Measurements from ENCODE around the gene TARDBP. TPM values are rescaled to one million over a fixed set of nuclear protein-coding genes. Genes with fewer than 3 reads are reported as not detected.

The TARDBP gene
- 196 and 202 TPM in 2 replicates for polyA plus RNA-seq (2013)

DNA sequence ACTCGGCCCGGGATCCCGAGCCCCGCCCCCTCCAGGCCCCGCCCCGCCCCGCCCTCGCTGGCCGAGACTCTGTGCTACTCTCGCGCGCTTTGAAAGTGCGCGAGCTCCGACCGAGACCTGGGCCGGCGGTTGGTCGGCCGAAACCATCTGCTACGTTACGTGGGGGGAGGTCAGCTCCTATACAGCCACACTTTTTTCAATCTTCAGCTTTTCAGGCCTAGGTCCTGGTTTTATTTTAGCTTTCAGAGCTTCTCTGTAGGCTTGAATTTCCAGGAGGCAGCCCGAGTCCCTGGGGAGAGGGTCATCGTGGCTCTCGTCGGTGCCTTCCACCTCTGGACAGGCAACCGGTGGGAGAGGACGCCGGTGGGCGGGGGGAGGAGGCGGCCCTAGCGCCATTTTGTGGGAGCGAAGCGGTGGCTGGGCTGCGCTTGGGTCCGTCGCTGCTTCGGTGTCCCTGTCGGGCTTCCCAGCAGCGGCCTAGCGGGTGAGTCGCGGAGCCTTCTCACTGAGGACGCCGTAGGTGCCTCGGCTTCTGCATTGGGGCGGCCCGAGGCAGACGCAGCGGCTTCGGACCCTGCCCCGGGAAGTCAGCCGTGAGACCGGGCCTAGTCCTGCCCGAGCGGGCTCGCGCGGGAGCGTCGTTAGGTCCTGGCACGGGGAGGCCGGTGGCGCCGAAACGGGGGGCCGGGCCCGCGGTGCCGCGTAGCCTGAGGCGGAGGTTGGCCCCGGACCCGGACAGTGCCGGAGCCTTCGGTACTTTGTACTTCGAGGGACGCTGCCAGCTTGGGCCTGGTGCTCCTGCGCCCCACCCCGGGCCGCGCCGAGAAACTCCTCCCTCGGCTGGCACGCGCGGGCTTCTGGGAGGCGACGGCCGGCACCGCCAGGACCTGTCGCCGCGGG is at the start of gene TARDBP:
TARDBP (plus strand) TSS at position 395 of the 900 bp plus-strand sequence. CDS start 1,074 bp downstream, outside the sequence.
- Histone ChIP-seq H2AFZ (ENCODE audit: insufficient read depth, low read length, poor library complexity) (peak within 1 kb of the TSS; percentile 99), H3K23ac (ENCODE audit: low read length) (no peak within 1 kb of the TSS)
- no CpG with 5 or more reads among the region's 94 CpGs for WGBS (ENCODE audit: extremely low coverage, insufficient coverage, insufficient read length)

DNA sequence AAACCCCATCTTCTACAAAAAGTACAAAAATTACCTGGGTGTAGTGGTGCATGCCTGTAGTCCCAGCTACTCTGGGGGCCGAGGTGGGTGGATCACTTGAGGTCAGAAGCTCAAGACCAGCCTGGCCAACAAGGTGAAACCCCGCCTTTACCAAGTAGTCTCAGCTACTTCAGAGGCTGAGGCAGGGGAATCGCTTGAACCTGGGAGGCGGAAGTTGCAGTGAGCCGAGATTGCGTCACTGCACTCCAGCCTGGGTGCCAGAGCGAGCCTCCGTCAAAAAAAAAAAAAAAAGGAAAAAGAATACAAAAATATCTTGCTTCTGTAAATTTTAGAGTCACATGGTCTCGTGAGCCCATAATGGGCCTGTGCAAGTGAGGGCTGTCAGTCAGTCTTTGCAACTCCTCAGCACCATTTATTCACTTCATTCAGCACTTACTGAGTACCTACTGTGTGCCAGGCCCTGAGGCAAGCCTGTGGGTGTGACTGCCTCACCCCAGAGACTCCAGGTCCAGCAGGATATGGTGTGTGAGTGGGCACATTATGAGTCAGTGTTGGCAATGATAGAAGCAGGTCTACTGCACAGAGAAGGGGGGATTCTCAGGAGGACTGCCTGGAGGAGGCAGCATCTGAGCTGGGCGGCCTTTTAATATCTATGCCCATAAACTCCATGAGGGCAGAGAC is 46.8 kb upstream of the TARDBP start:
- WGBS (ENCODE audit: extremely low coverage, insufficient coverage, insufficient read length): no CpG with 5 or more reads among the region's 10 CpGs
- Histone ChIP-seq H4K8ac (ENCODE audit: low read depth, low read length) (no peak overlapping the region), H3K27me3 (ENCODE audit: insufficient read depth, low read length) (no peaks in the 10 kb centered on the region), H3K9me3 (ENCODE audit: insufficient read depth, low read depth, low read length) (no peaks in the 10 kb centered on the region), H2AFZ (ENCODE audit: insufficient read depth, low read length, poor library complexity) (no peak overlapping the region), H4K12ac (ENCODE audit: low read depth, low read length) (no peak overlapping the region), H3K9ac (ENCODE audit: low read length) (no peak overlapping the region), H3K36me3 (ENCODE audit: control insufficient read depth in 1 of 2, insufficient read depth in 2 of 2, low read length in 2 of 2) (no peaks in the 10 kb centered on the region), H3K4ac (ENCODE audit: low read depth, low read length) (no peak overlapping the region), H3K79me2 (ENCODE audit: control insufficient read depth, insufficient read depth, low read length, poor library complexity) (no peaks in the 10 kb centered on the region), H3K18ac (ENCODE audit: low read length) (no peak overlapping the region), H3K79me1 (ENCODE audit: low read length) (no peaks in the 10 kb centered on the region), H3K23ac (ENCODE audit: low read length) (no peak overlapping the region), H3K4me3 (ENCODE audit: low read depth, low read length) (no peak overlapping the region), H4K91ac (ENCODE audit: low read depth, low read length) (no peak overlapping the region), H3K27ac (ENCODE audit: low read depth, low read length) (no peak overlapping the region), H2AK5ac (ENCODE audit: low read length) (no peak overlapping the region), H2BK120ac (ENCODE audit: insufficient read depth, low read length, poor library complexity) (no peak overlapping the region), H3K4me2 (ENCODE audit: low read length) (no peak overlapping the region), H3K14ac (ENCODE audit: low read length) (no peak overlapping the region), H2BK12ac (ENCODE audit: low read length) (no peak overlapping the region), H3K4me1 (ENCODE audit: control insufficient read depth in 1 of 2, insufficient read depth in 2 of 2, low read length in 2 of 2) (no peaks in the 10 kb centered on the region), H2BK5ac (ENCODE audit: low read depth, low read length, poor library complexity) (no peak overlapping the region)
- DNase-seq: peak in 1 of 2 donors; percentile 16

More for the DNA sequence above, at the start of gene TARDBP:
- Histone ChIP-seq H3K27me3 (ENCODE audit: insufficient read depth, low read length) (no peaks in the 10 kb centered on the region), H3K4me1 (ENCODE audit: control insufficient read depth in 1 of 2, insufficient read depth in 2 of 2, low read length in 2 of 2) (peaks cover 4 to 6% of the 10 kb centered on the region in 2 experiments), H3K18ac (ENCODE audit: low read length) (peak within 1 kb of the TSS; percentile 99), H3K79me1 (ENCODE audit: low read length) (peaks cover 8% of the 10 kb centered on the region), H3K9ac (ENCODE audit: low read length) (peak within 1 kb of the TSS; percentile 100), H3K4ac (ENCODE audit: low read depth, low read length) (peak within 1 kb of the TSS; percentile 98), H2BK5ac (ENCODE audit: low read depth, low read length, poor library complexity) (peak within 1 kb of the TSS; percentile 84), H3K27ac (ENCODE audit: low read depth, low read length) (peak within 1 kb of the TSS; percentile 87), H3K4me2 (ENCODE audit: low read length) (peak within 1 kb of the TSS; percentile 99), H2BK12ac (ENCODE audit: low read length) (peak within 1 kb of the TSS; percentile 44), H2AK5ac (ENCODE audit: low read length) (peak within 1 kb of the TSS; percentile 98), H3K4me3 (ENCODE audit: low read depth, low read length) (peak within 1 kb of the TSS; percentile 100), H4K12ac (ENCODE audit: low read depth, low read length) (peak within 1 kb of the TSS; percentile 99), H2BK120ac (ENCODE audit: insufficient read depth, low read length, poor library complexity) (peak within 1 kb of the TSS; percentile 77), H4K91ac (ENCODE audit: low read depth, low read length) (peak within 1 kb of the TSS; percentile 93), H3K9me3 (ENCODE audit: insufficient read depth, low read depth, low read length) (no peaks in the 10 kb centered on the region), H4K8ac (ENCODE audit: low read depth, low read length) (peak within 1 kb of the TSS; percentile 99), H3K14ac (ENCODE audit: low read length) (peak within 1 kb of the TSS; percentile 99), H3K79me2 (ENCODE audit: control insufficient read depth, insufficient read depth, low read length, poor library complexity) (peaks cover 12% of the 10 kb centered on the region), H3K36me3 (ENCODE audit: control insufficient read depth in 1 of 2, insufficient read depth in 2 of 2, low read length in 2 of 2) (peaks cover 26 to 31% of the 10 kb centered on the region in 2 experiments)
- peak; percentile 80 to 94 for DNase-seq

DNA sequence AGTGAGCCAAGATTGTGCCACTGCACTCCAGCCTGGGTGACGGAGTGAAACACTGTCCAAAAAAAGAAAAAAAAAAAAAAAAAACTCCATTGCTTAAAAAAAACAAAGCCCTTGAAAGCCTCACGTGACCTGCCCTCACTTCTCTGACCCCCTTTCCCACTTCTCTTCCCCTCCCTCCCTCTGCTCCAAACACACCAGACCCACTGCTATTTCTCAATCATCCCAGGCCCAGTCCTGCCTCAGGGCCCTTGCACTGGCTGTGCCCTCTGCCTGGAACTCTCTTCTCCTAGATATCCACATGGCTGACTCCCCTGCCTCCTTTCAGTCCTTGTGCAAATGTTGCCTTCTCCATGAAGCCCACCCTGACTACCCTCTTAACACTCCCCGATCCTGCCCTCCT is 45.4 kb upstream of the TARDBP start:
- Histone ChIP-seq H3K9me3 (ENCODE audit: insufficient read depth, low read depth, low read length) (no peaks in the 10 kb centered on the region), H2BK120ac (ENCODE audit: insufficient read depth, low read length, poor library complexity) (no peak overlapping the region), H4K91ac (ENCODE audit: low read depth, low read length) (no peak overlapping the region)

DNA sequence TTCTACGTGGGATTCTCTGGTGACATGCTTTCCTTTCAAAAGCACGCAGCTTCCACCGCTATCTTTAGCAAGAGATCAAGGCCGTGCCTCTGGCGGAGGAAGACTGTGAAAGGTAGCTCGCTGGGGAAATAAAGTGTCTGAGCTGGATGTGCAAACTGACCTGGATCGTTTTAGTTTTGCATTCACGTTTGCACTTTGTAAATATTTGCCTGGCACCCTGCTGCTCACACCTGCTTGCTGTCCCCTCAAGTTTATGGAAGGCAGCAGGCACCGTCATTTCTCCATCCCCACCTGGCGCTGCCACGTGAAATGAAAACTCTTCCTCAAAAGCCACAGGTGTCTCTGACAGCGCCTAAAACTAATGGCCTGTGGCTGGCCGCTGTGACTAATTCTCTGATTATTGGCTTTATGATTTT is 44.0 kb upstream of the TARDBP start:
- Histone ChIP-seq H3K79me1 (ENCODE audit: low read length) (no peaks in the 10 kb centered on the region), H3K27ac (ENCODE audit: low read depth, low read length) (no peak overlapping the region), H4K91ac (ENCODE audit: low read depth, low read length) (no peak overlapping the region), H2BK5ac (ENCODE audit: low read depth, low read length, poor library complexity) (no peak overlapping the region), H2AK5ac (ENCODE audit: low read length) (no peak overlapping the region), H3K4me1 (ENCODE audit: control insufficient read depth in 1 of 2, insufficient read depth in 2 of 2, low read length in 2 of 2) (no peaks in the 10 kb centered on the region), H2BK120ac (ENCODE audit: insufficient read depth, low read length, poor library complexity) (no peak overlapping the region), H3K27me3 (ENCODE audit: insufficient read depth, low read length) (no peaks in the 10 kb centered on the region), H3K4me3 (ENCODE audit: low read depth, low read length) (no peak overlapping the region), H4K8ac (ENCODE audit: low read depth, low read length) (no peak overlapping the region), H3K79me2 (ENCODE audit: control insufficient read depth, insufficient read depth, low read length, poor library complexity) (no peaks in the 10 kb centered on the region), H3K9me3 (ENCODE audit: insufficient read depth, low read depth, low read length) (no peaks in the 10 kb centered on the region), H4K12ac (ENCODE audit: low read depth, low read length) (no peak overlapping the region), H2BK12ac (ENCODE audit: low read length) (no peak overlapping the region), H3K23ac (ENCODE audit: low read length) (no peak overlapping the region), H3K9ac (ENCODE audit: low read length) (no peak overlapping the region), H3K4me2 (ENCODE audit: low read length) (no peak overlapping the region), H3K18ac (ENCODE audit: low read length) (no peak overlapping the region), H2AFZ (ENCODE audit: insufficient read depth, low read length, poor library complexity) (no peak overlapping the region), H3K4ac (ENCODE audit: low read depth, low read length) (no peak overlapping the region), H3K14ac (ENCODE audit: low read length) (no peak overlapping the region), H3K36me3 (ENCODE audit: control insufficient read depth in 1 of 2, insufficient read depth in 2 of 2, low read length in 2 of 2) (no peaks in the 10 kb centered on the region)
- no CpG with 5 or more reads among the region's 13 CpGs for WGBS (ENCODE audit: extremely low coverage, insufficient coverage, insufficient read length)
- DNase-seq: no peak

More for the DNA sequence above, 45.4 kb upstream of the TARDBP start:
- Histone ChIP-seq H3K9ac (ENCODE audit: low read length) (no peak overlapping the region), H4K12ac (ENCODE audit: low read depth, low read length) (no peak overlapping the region), H3K27me3 (ENCODE audit: insufficient read depth, low read length) (no peaks in the 10 kb centered on the region), H2AK5ac (ENCODE audit: low read length) (no peak overlapping the region), H2AFZ (ENCODE audit: insufficient read depth, low read length, poor library complexity) (no peak overlapping the region), H3K79me2 (ENCODE audit: control insufficient read depth, insufficient read depth, low read length, poor library complexity) (no peaks in the 10 kb centered on the region), H3K36me3 (ENCODE audit: control insufficient read depth in 1 of 2, insufficient read depth in 2 of 2, low read length in 2 of 2) (no peaks in the 10 kb centered on the region), H3K27ac (ENCODE audit: low read depth, low read length) (no peak overlapping the region), H2BK12ac (ENCODE audit: low read length) (no peak overlapping the region), H3K79me1 (ENCODE audit: low read length) (no peaks in the 10 kb centered on the region), H3K14ac (ENCODE audit: low read length) (no peak overlapping the region), H3K4ac (ENCODE audit: low read depth, low read length) (no peak overlapping the region), H3K4me3 (ENCODE audit: low read depth, low read length) (no peak overlapping the region), H3K18ac (ENCODE audit: low read length) (no peak overlapping the region), H3K23ac (ENCODE audit: low read length) (no peak overlapping the region), H4K8ac (ENCODE audit: low read depth, low read length) (no peak overlapping the region), H3K4me1 (ENCODE audit: control insufficient read depth in 1 of 2, insufficient read depth in 2 of 2, low read length in 2 of 2) (no peaks in the 10 kb centered on the region), H2BK5ac (ENCODE audit: low read depth, low read length, poor library complexity) (no peak overlapping the region), H3K4me2 (ENCODE audit: low read length) (no peak overlapping the region)
- no peak for DNase-seq
- no CpG with 5 or more reads among the region's 3 CpGs for WGBS (ENCODE audit: extremely low coverage, insufficient coverage, insufficient read length)

Measured in trophoblast cell (in vitro differentiated cells and primary cell).